GM10266 (cell line): ENCODE measurements around the gene ERGIC2.

Source experiments
- DNase-seq: peaks from one replicate; pipeline ENCODE4 v3.0.0; 2012; ENCODE audit errors: extremely low spot score
- CTCF ChIP-seq: IDR thresholded peaks from 2 replicates; pipeline ENCODE4 v1.5.1; 2012; ENCODE audit warnings: mild to moderate bottlenecking, low read depth; ENCODE audit not compliant: control insufficient read depth, insufficient read depth; ENCODE audit errors: missing control alignments

The ERGIC2 gene

GRCh38 chr12:29337325-29337724 lies 43.6 kb downstream of the ERGIC2 start:
- no peak for TF ChIP-seq CTCF
- DNase-seq, result no peak

GRCh38 chr12:29334937-29335336 lies 46.0 kb downstream of the ERGIC2 start:
- no peak for TF ChIP-seq CTCF
- no peak for DNase-seq

GRCh38 chr12:29333178-29333577 lies 47.8 kb downstream of the ERGIC2 start:
- DNase-seq, result no peak
- no peak for TF ChIP-seq CTCF

GRCh38 chr12:29329411-29329810 lies 51.6 kb downstream of the ERGIC2 start:
- DNase-seq, result no peak
- no peak for TF ChIP-seq CTCF

DNA sequence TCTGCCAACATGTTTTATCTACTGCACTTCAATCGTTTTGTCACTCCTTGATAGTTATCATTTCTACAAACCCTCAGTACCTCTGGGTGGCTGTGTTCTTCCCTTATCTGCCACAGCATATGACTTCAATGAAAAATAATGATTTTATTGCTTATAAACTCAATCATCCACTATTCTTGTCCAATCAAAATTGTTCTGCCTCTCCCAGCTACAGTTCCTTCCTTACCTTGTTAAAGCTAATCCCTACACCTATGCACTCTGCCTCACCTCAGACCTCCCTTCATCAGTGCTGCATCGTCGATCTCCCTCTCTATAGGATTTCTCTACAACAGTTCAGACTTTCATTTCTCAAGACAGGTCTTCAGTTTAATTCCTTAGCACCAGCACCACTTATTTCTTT lies 58.8 kb downstream of the ERGIC2 start:
- no peak for DNase-seq
- no peak for TF ChIP-seq CTCF

DNA sequence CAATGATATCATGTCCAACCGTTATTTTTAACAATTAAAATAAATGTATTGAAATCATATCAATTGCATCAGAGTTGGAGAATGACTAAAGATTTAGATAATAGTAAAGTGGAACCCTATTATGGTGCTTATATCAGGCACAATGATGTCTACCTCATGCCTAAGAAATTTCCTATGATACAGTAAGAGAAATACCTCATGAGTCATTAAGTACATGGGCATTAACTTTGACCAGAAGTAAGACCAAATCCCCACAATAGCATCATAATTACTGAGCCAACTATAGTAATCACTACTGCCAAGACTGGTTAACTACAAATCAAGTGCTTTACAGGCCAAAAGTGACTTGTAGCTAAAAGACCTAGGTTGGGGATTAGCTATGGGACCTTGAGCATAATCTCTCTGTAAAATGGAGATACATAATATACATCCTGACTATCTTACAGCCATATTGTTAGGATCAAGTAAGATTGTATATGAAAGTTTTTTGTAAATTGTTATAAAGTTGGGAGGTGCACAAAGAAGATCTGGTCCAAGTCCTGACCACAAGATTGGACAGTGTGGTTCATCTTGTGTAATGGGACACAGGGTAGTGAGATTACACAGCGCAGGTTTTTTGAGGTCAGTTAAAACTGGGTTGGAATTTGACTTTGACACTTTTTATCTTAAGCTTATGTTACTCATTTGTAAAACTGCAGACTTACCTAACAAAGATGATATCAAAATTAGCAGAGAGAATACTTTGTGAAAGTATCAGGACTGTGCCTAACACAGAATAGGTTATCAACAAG lies 60.5 kb downstream of the ERGIC2 start:
- TF ChIP-seq CTCF, result no peak
- no peak for DNase-seq

- TF ChIP-seq CTCF, result peak; percentile 94
- peak; percentile 51 for DNase-seq
These were observed 63.2 kb downstream of the ERGIC2 start for GRCh38 chr12:29317556-29318363.
